Activated CD4-positive, alpha-beta T cell treated with anti-CD3 and anti-CD28 coated beads, Interleukin-2, amount 50 U/mL, for 4 hours (primary cell): ENCODE data around the gene FRG2B.
"Not testable (repeated sequence)": the region's sequence is repeated elsewhere in the genome, so short reads cannot be mapped to it uniquely, and the experiment has no call there.

Experiments
- DNase-seq, 2 experiments: peaks; one replicate each; pipeline ENCODE4 v3.0.0-alpha.2; 2020

Gene FRG2B

DNA sequence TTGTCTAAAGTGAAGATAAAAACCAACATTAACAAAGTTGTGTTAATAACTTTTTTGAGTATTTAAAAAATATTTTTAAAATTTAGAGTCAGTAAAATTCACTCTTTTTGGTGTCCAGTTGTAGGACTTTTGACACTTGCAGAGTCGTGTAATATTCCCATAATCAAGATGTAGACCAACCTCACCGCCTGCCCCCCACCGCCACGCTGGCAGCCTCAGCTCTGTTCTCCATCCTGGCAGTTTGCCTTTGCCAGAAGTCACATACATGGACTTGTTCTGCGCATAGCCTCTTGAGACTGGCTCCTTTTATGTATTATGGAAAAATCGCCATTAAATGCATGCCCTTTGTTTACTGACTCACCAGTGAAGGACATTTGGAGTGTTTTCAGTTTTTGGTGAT is 33.9 kb downstream of the FRG2B start:
- no peak for DNase-seq

GRCh38 chr10:133590970-133591359 is 35.6 kb downstream of the FRG2B start:
- no peak for DNase-seq

DNA sequence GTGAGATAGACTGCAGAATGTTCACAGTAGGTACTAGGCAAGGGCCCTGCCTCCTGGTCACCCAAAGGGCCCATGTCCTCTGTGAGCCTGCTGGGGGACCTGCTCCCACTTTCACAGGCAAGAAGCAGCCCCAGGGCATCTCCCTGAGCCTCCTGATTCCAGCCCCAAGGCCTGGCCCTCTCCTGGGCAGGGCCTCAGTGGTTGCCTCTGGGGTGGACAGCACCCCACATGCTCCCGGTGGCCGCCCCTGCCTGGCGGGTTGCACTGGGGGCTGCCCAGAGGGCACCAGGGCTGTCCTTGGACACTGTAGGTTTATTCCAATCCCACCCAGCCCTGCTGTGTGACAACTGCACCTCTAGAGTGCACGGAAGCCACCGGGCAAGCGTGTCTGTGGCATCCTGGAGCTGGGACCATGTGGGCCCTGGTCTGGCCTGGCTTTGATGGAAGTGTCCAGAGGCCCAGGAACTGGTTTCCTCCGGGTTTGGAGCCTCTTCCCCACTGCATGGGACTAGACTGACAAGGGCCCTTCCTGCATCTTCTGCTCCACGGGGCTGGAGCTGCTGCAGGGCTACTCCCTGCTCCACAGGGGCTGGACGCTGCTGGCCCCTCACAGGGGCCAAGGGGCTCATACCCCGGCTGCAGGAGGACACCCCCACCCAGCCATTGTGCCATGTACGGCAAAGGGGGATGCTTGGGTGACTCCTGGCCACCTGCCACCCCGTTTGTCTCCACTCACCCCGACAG is 36.2 kb downstream of the FRG2B start:
- no peak for DNase-seq

GRCh38 chr10:133577037-133577436 is 49.6 kb downstream of the FRG2B start:
- DNase-seq = not testable (repeated sequence)
